D721Med (cell line): ENCODE data around the gene SHISAL2B.

ENCODE experiments used
- DNase-seq: peaks from one replicate; pipeline ENCODE4 v3.0.0; 2011; ENCODE audit warnings: low spot score; ENCODE audit not compliant: insufficient read length
- FAIRE-seq: peaks from 2 replicates; lab custom pipeline; 2011; peaks lifted over from hg19 to GRCh38; lab: Jason Lieb, UNC
- CTCF ChIP-seq: IDR thresholded peaks from 2 replicates; pipeline ENCODE4 v1.5.1; 2012; ENCODE audit warnings: mild to moderate bottlenecking, control low read depth; ENCODE audit not compliant: insufficient read depth; ENCODE audit errors: missing control alignments

The SHISAL2B gene

GRCh38 chr5:64759960-64760660 is 69.8 kb downstream of the SHISAL2B start:
- no peak for DNase-seq
- TF ChIP-seq CTCF, result no peak
- FAIRE-seq, result no peak

DNA sequence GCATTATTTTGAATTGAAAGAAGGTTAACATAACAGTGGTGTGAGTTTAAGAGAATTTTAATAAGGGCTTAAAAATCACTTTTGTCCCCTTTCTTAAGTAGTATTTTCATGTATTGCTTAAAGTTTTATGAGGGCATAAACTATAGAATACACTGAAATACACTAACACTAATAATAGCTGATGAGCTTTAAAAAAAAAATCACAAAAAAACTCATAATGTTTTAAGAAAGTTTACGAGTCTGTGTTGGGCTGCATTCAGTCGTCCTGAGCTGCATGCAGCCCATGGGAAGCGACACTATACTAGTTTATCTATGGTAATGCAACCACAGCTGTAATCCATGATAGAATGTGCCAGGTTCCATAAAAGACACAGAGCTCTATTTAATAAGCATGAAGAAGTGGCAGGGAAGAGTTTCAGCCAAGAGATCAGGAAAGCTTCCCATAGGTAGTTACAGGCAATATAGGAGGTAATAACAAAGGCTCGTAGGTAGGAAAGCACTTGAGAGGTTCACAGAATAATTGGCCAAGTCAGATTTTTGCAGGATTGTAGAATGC is 73.7 kb downstream of the SHISAL2B start:
- FAIRE-seq, result no peak
- no peak for TF ChIP-seq CTCF
- no peak for DNase-seq

GRCh38 chr5:64765804-64766504 is 75.7 kb downstream of the SHISAL2B start:
- DNase-seq (no peak), FAIRE-seq (no peak)
- TF ChIP-seq CTCF, result no peak

DNA sequence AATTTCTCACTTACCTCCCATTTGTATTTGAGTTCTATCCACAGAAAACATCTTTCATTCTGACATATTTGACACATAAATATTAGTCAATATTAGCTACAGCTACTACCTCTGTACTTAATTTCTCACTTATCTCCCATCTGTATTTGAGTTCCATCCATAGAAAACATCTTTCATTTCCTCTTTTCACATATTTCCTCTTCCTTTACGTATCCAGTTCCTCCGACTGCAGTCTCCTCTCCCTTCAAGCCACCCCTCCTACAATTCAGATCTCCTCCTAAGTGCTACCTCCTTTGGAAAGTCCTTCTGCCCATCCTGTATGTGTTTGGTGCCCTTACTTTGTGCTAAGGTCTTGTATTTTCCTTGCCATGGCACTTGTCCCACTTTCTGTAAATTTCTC is 76.6 kb downstream of the SHISAL2B start:
- DNase-seq, result no peak
- no peak for TF ChIP-seq CTCF
- no peak for FAIRE-seq
